ENCODE results near the gene ACOX1. TPM values are rescaled to one million over a fixed set of nuclear protein-coding genes. Genes with fewer than 3 reads are reported as not detected.

The ACOX1 gene
- total and polyA plus RNA-seq, 2 donors (not counting 1 experiment from before 2014, with no cell fraction given) = 6.6 to 31.2 TPM

DNA sequence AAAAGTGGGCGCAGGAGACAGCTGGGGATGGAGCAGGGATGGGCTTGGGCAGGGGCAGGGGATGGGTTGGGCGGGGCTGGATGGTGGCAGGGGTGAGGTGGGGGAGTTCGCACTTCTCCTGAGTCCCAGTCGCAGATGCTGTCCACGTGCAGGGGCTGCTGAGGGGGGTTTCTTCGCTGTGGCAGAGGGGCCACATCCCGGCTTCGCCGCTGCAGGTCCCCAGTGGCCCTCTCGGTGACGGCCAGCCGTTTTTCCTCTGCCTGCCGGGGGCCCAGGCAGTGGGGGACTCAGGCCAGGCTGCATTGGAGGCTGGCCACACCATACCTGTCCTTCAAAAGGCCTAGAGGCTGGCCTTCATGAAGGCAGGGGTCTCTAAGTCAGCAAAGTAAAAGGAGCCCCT is 39.8 kb upstream of the ACOX1 start:
- Histone ChIP-seq H4K20me1 (ENCODE audit: control insufficient read depth, insufficient read depth, low read length, poor library complexity, severe bottlenecking) (no peaks in the 10 kb centered on the region), H3K79me2 (ENCODE audit: control insufficient read depth, insufficient read depth, low read length) (no peaks in the 10 kb centered on the region), H3K27ac (ENCODE audit: low read length in 2 of 2) (no peak overlapping the region), H3K4me1 (ENCODE audit: control insufficient read depth in 2 of 2, insufficient read depth in 2 of 2, low read length in 2 of 2) (peaks cover 0 to 7% of the 10 kb centered on the region in 2 donors), H3K9me3 (ENCODE audit: control extremely low read depth in 1 of 3, control insufficient read depth in 2 of 3, insufficient read depth in 1 of 3, low read length in 2 of 3) (no peaks in the 10 kb centered on the region), H3K4me3 (ENCODE audit: control extremely low read depth in 1 of 5, extremely low read depth in 1 of 5, insufficient read depth in 1 of 5, low read depth in 2 of 5, low read length in 4 of 5) (no peak overlapping the region), H3K27me3 (replicated peaks in 1 of 4; ENCODE audit: control extremely low read depth in 1 of 4, control insufficient read depth in 3 of 4, insufficient read depth in 4 of 4, low read length in 3 of 4) (peaks cover 0 to 7% (median 0%) of the 10 kb centered on the region in 4 experiments), H3K36me3 (replicated peaks in 1 of 2; ENCODE audit: control extremely low read depth in 1 of 2, control insufficient read depth in 1 of 2, extremely low read depth in 1 of 2, insufficient read depth in 2 of 2, low read length in 1 of 2) (no peaks in the 10 kb centered on the region), H3K4me2 (replicated peaks; ENCODE audit: low read depth, low read length, poor library complexity, severe bottlenecking) (no peak overlapping the region), H2AFZ (ENCODE audit: insufficient read depth, low read depth, low read length, poor library complexity, severe bottlenecking) (no peak overlapping the region), H3K9ac (ENCODE audit: low read length) (no peak overlapping the region)
- Mint-ChIP-seq H3K4me3 (no peak overlapping the region), H3K27me3 (no peaks in the 10 kb centered on the region), H3K27ac (no peak overlapping the region), H3K4me1 (no peaks in the 10 kb centered on the region), H3K9me3 (ENCODE audit: insufficient read depth) (no peaks in the 10 kb centered on the region)
- no peak for TF ChIP-seq EZH2 (IDR thresholded peaks at IDR 0.05; ENCODE audit: borderline replicate concordance, insufficient read depth, low read depth, low read length, poor library complexity, severe bottlenecking)
- TF ChIP-seq, protein P1, sequence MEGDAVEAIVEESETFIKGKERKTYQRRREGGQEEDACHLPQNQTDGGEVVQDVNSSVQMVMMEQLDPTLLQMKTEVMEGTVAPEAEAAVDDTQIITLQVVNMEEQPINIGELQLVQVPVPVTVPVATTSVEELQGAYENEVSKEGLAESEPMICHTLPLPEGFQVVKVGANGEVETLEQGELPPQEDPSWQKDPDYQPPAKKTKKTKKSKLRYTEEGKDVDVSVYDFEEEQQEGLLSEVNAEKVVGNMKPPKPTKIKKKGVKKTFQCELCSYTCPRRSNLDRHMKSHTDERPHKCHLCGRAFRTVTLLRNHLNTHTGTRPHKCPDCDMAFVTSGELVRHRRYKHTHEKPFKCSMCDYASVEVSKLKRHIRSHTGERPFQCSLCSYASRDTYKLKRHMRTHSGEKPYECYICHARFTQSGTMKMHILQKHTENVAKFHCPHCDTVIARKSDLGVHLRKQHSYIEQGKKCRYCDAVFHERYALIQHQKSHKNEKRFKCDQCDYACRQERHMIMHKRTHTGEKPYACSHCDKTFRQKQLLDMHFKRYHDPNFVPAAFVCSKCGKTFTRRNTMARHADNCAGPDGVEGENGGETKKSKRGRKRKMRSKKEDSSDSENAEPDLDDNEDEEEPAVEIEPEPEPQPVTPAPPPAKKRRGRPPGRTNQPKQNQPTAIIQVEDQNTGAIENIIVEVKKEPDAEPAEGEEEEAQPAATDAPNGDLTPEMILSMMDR (IDR thresholded peaks at IDR 0.05) = no peak
- ChIA-PET POLR2A (no interaction called here), CTCF (interaction anchor here (0.6 to 3.0 kb wide), 5 partner anchors 8 to 707 kb away, joined by 3 to 8 read pairs (median 4); no protein-coding TSS in a partner anchor)
- 88% methylated on average over 13 of the region's 13 CpGs for WGBS (ENCODE audit: insufficient coverage)
- ATAC-seq (ENCODE audit: low read depth) = no peak
- no peak for DNase-seq
- intact Hi-C loops (cut with micrococcal nuclease) = no loop called here

DNA sequence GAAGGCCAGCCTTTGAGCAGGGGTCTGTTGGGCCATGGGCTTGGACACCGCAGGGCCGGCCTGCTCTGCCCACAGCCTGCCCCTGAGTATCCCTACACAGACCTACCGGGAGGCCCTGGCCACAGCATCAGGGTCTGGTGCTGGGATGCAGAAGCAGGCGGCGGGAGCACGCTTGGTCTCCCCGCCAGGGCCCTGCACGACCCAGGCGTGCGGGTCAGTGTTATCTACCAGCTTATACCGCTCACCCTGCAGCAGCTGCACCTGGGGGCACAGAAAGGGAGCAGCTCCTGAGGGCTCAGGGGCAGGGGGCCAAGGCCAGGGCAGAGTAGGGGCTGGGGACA is 39.3 kb upstream of the ACOX1 start:
- Mint-ChIP-seq H3K9me3 (ENCODE audit: insufficient read depth) (no peaks in the 10 kb centered on the region), H3K4me3 (no peak overlapping the region), H3K27ac (no peak overlapping the region), H3K4me1 (no peaks in the 10 kb centered on the region), H3K27me3 (no peaks in the 10 kb centered on the region)
- Histone ChIP-seq H3K36me3 (replicated peaks in 1 of 2; ENCODE audit: control extremely low read depth in 1 of 2, control insufficient read depth in 1 of 2, extremely low read depth in 1 of 2, insufficient read depth in 2 of 2, low read length in 1 of 2) (no peaks in the 10 kb centered on the region), H3K27ac (ENCODE audit: low read length in 2 of 2) (no peak overlapping the region), H4K20me1 (ENCODE audit: control insufficient read depth, insufficient read depth, low read length, poor library complexity, severe bottlenecking) (no peaks in the 10 kb centered on the region), H3K4me3 (ENCODE audit: control extremely low read depth in 1 of 5, extremely low read depth in 1 of 5, insufficient read depth in 1 of 5, low read depth in 2 of 5, low read length in 4 of 5) (no peak overlapping the region), H3K9ac (ENCODE audit: low read length) (no peak overlapping the region), H3K9me3 (ENCODE audit: control extremely low read depth in 1 of 3, control insufficient read depth in 2 of 3, insufficient read depth in 1 of 3, low read length in 2 of 3) (no peaks in the 10 kb centered on the region), H3K4me2 (replicated peaks; ENCODE audit: low read depth, low read length, poor library complexity, severe bottlenecking) (no peak overlapping the region), H3K79me2 (ENCODE audit: control insufficient read depth, insufficient read depth, low read length) (no peaks in the 10 kb centered on the region), H3K4me1 (ENCODE audit: control insufficient read depth in 2 of 2, insufficient read depth in 2 of 2, low read length in 2 of 2) (peaks cover 0 to 7% of the 10 kb centered on the region in 2 donors), H2AFZ (ENCODE audit: insufficient read depth, low read depth, low read length, poor library complexity, severe bottlenecking) (no peak overlapping the region), H3K27me3 (replicated peaks in 1 of 4; ENCODE audit: control extremely low read depth in 1 of 4, control insufficient read depth in 3 of 4, insufficient read depth in 4 of 4, low read length in 3 of 4) (peaks cover 0 to 7% (median 2%) of the 10 kb centered on the region in 4 experiments)
- DNase-seq (no peak), ATAC-seq (ENCODE audit: low read depth) (no peak)
- CTCF ChIA-PET = interaction anchor here (1.4 to 3.0 kb wide), 2 partner anchors 10 to 281 kb away, joined by 5 to 8 read pairs; no protein-coding TSS in a partner anchor
- TF ChIP-seq, protein P1 (IDR thresholded peaks at IDR 0.05) = no peak
- no peak for TF ChIP-seq EZH2 (IDR thresholded peaks at IDR 0.05; ENCODE audit: borderline replicate concordance, insufficient read depth, low read depth, low read length, poor library complexity, severe bottlenecking)
- 95% methylated on average over 11 of the region's 11 CpGs for WGBS (ENCODE audit: insufficient coverage)
- POLR2A ChIA-PET = interaction anchor here (0.6 kb wide), 1 partner anchor 365 kb away, joined by 3 read pairs; no protein-coding TSS in a partner anchor
- intact Hi-C loops (cut with micrococcal nuclease) = no loop called here
